ENCODE results near the gene GUCY2C.

- no peak for TF ChIP-seq RARB (CRISPR knock-in tag; IDR thresholded peaks at IDR 0.05)
- no peak for TF ChIP-seq ZNF70 (CRISPR knock-in tag; IDR thresholded peaks at IDR 0.05)
- no peak for TF ChIP-seq PPARA (CRISPR knock-in tag; IDR thresholded peaks at IDR 0.05; ENCODE audit: borderline replicate concordance)
Observed at GRCh38 chr12:14699923-14700322, 3.5 kb upstream of the GUCY2C start.
